Right lobe of liver (tissue), 4 donors: ENCODE data around the gene HIF3A.
"Not testable (repeated sequence)": the region's sequence is repeated elsewhere in the genome, so short reads cannot be mapped to it uniquely, and the experiment has no call there.

ENCODE experiments used
- POLR2A ChIP-seq: fragments of 450-650 bp; IDR thresholded peaks from one replicate; pipeline ENCODE4 v1.6.1; 2017; ENCODE audit warnings: antibody characterized with exemption, mild to moderate bottlenecking
- TF ChIP-seq, protein P1 (sequence below), 4 donors: fragments of 200-600 bp in 3 of 4; fragments of 450-650 bp in 1 of 4; IDR thresholded peaks; one replicate each; pipeline versions ENCODE4 v1.5.1 to v1.8.0; 2016 to 2022; ENCODE audit warnings: antibody characterized with exemption in 4 of 4, mild to moderate bottlenecking in 2 of 4
- donor health status: DM: no; HTN: no; CAD: no.
- donor health status: DM: no; HTN: no; CAD: no.
- donor health status: DM: no; HTN: yes; CAD: no.

DNA sequence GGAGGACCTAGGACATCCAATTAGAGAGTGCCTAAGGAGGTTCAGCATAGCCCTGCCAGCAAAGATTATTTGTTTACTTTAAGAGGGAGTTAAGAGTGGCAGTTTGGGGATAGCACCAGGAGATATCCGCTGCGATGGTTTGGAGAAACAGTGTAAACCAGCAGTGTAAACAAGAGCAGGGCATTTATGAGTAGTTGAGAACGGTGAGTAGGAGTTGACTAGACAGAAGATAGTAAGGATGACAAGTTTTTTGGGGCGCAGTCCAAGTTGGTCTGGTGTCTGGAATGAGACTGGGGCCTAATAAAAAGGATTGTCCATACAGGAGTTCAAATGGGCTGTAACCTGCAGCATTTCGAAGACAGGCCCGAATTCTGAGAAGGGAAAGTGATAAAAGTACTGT lies 22.9 kb upstream of the HIF3A start:
- TF ChIP-seq, protein P1, sequence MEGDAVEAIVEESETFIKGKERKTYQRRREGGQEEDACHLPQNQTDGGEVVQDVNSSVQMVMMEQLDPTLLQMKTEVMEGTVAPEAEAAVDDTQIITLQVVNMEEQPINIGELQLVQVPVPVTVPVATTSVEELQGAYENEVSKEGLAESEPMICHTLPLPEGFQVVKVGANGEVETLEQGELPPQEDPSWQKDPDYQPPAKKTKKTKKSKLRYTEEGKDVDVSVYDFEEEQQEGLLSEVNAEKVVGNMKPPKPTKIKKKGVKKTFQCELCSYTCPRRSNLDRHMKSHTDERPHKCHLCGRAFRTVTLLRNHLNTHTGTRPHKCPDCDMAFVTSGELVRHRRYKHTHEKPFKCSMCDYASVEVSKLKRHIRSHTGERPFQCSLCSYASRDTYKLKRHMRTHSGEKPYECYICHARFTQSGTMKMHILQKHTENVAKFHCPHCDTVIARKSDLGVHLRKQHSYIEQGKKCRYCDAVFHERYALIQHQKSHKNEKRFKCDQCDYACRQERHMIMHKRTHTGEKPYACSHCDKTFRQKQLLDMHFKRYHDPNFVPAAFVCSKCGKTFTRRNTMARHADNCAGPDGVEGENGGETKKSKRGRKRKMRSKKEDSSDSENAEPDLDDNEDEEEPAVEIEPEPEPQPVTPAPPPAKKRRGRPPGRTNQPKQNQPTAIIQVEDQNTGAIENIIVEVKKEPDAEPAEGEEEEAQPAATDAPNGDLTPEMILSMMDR (IDR thresholded peaks at IDR 0.05), result not testable (repeated sequence)
- TF ChIP-seq POLR2A, result not testable (repeated sequence)
